ENCODE results near the gene PIP5K1B. TPM values are rescaled to one million over a fixed set of nuclear protein-coding genes. Genes with fewer than 3 reads are reported as not detected.

Gene PIP5K1B
- total and polyA plus RNA-seq, 2 donors (not counting 1 experiment from before 2014, with no cell fraction given), result under 0.01 to 0.03 TPM

DNA sequence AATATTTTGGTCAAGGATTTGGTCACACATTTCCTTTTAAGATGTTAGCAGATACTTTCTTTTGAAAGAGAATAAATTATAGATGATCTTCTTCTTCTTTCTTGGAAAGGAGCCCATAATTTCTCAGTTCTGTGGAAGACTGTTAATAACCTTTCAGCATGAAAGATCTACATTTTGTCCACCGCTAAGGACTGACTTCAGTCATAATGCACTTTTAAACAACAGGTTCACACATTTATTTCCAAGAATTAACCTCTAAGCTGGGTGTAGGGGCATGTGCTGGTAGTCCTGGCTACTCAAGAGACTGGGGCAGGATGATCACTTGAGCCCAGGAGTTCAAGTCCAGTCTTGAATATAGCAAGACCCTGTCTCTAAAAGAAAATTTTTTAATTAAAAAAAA, 215.9 kb downstream of the PIP5K1B start:
- H3K4me2 ChIP-seq (ENCODE audit: extremely low read depth, insufficient read depth, low read length), result no peak overlapping the region
- DNase-seq (ENCODE audit: low read depth in 2 of 2), result no peak
- H3K36me3 ChIP-seq (ENCODE audit: control insufficient read depth, insufficient read depth, low read length), result no peaks in the 10 kb centered on the region
- no peaks in the 10 kb centered on the region for H4K20me1 ChIP-seq (ENCODE audit: control insufficient read depth, extremely low read depth, insufficient read depth, low read length)
- no peaks in the 10 kb centered on the region for H3K9me3 ChIP-seq (ENCODE audit: control insufficient read depth, insufficient read depth, low read depth, low read length)
- H2AFZ ChIP-seq (ENCODE audit: low read length), result no peak overlapping the region
- H3K9ac ChIP-seq (ENCODE audit: insufficient read depth, low read length), result no peak overlapping the region
- no peaks in the 10 kb centered on the region for H3K4me1 ChIP-seq (ENCODE audit: control insufficient read depth, extremely low read depth, insufficient read depth, low read length)
- TF ChIP-seq EZH2 (IDR thresholded peaks at IDR 0.05; ENCODE audit: low read length, missing control alignments), result no peak
- no peak for TF ChIP-seq CTCF (conservative IDR thresholded peaks at IDR 0.05 in 1 of 2, IDR thresholded peaks at IDR 0.05 in 1 of 2; ENCODE audit: low read depth in 1 of 2, low read length in 2 of 2)
- no peaks in the 10 kb centered on the region for H3K27me3 ChIP-seq (ENCODE audit: control insufficient read depth, insufficient read depth, low read length)
- H3K27ac ChIP-seq (ENCODE audit: insufficient read depth, low read length), result no peak overlapping the region
- no peak overlapping the region for H3K4me3 ChIP-seq (replicated peaks in 1 of 4; ENCODE audit: control extremely low read depth in 1 of 4, insufficient read depth in 1 of 4, low read depth in 3 of 4, low read length in 4 of 4)
- H3K79me2 ChIP-seq (ENCODE audit: control insufficient read depth, insufficient read depth, low read length), result no peaks in the 10 kb centered on the region

- H3K36me3 ChIP-seq (ENCODE audit: control insufficient read depth, insufficient read depth, low read length), result no peaks in the 10 kb centered on the region
- H3K79me2 ChIP-seq (ENCODE audit: control insufficient read depth, insufficient read depth, low read length), result no peaks in the 10 kb centered on the region
- H3K4me2 ChIP-seq (ENCODE audit: extremely low read depth, insufficient read depth, low read length), result no peak overlapping the region
- no peaks in the 10 kb centered on the region for H3K27me3 ChIP-seq (ENCODE audit: control insufficient read depth, insufficient read depth, low read length)
- no peaks in the 10 kb centered on the region for H3K9me3 ChIP-seq (ENCODE audit: control insufficient read depth, insufficient read depth, low read depth, low read length)
- no peak overlapping the region for H3K27ac ChIP-seq (ENCODE audit: insufficient read depth, low read length)
- H2AFZ ChIP-seq (ENCODE audit: low read length), result no peak overlapping the region
- no peaks in the 10 kb centered on the region for H3K4me1 ChIP-seq (ENCODE audit: control insufficient read depth, extremely low read depth, insufficient read depth, low read length)
- DNase-seq (ENCODE audit: low read depth in 2 of 2), result no peak
- H4K20me1 ChIP-seq (ENCODE audit: control insufficient read depth, extremely low read depth, insufficient read depth, low read length), result no peaks in the 10 kb centered on the region
- H3K9ac ChIP-seq (ENCODE audit: insufficient read depth, low read length), result no peak overlapping the region
- TF ChIP-seq CTCF (conservative IDR thresholded peaks at IDR 0.05 in 1 of 2, IDR thresholded peaks at IDR 0.05 in 1 of 2; ENCODE audit: low read depth in 1 of 2, low read length in 2 of 2), result no peak
- no peak for TF ChIP-seq EZH2 (IDR thresholded peaks at IDR 0.05; ENCODE audit: low read length, missing control alignments)
- no peak overlapping the region for H3K4me3 ChIP-seq (replicated peaks in 1 of 4; ENCODE audit: control extremely low read depth in 1 of 4, insufficient read depth in 1 of 4, low read depth in 3 of 4, low read length in 4 of 4)
These were observed 218.4 kb downstream of the PIP5K1B start for GRCh38 chr9:68923480-68923879.

GRCh38 chr9:68925175-68925574, 220.1 kb downstream of the PIP5K1B start:
- Histone ChIP-seq H2AFZ (ENCODE audit: low read length) (no peak overlapping the region), H3K36me3 (ENCODE audit: control insufficient read depth, insufficient read depth, low read length) (no peaks in the 10 kb centered on the region), H3K27me3 (ENCODE audit: control insufficient read depth, insufficient read depth, low read length) (no peaks in the 10 kb centered on the region), H3K9me3 (ENCODE audit: control insufficient read depth, insufficient read depth, low read depth, low read length) (no peaks in the 10 kb centered on the region), H3K4me2 (ENCODE audit: extremely low read depth, insufficient read depth, low read length) (no peak overlapping the region), H3K27ac (ENCODE audit: insufficient read depth, low read length) (no peak overlapping the region), H3K4me1 (ENCODE audit: control insufficient read depth, extremely low read depth, insufficient read depth, low read length) (no peaks in the 10 kb centered on the region), H3K4me3 (replicated peaks in 1 of 4; ENCODE audit: control extremely low read depth in 1 of 4, insufficient read depth in 1 of 4, low read depth in 3 of 4, low read length in 4 of 4) (no peak overlapping the region), H3K79me2 (ENCODE audit: control insufficient read depth, insufficient read depth, low read length) (no peaks in the 10 kb centered on the region), H4K20me1 (ENCODE audit: control insufficient read depth, extremely low read depth, insufficient read depth, low read length) (no peaks in the 10 kb centered on the region), H3K9ac (ENCODE audit: insufficient read depth, low read length) (no peak overlapping the region)
- no peak for DNase-seq (ENCODE audit: low read depth in 2 of 2)
- TF ChIP-seq EZH2 (IDR thresholded peaks at IDR 0.05; ENCODE audit: low read length, missing control alignments) (no peak), CTCF (conservative IDR thresholded peaks at IDR 0.05 in 1 of 2, IDR thresholded peaks at IDR 0.05 in 1 of 2; ENCODE audit: low read depth in 1 of 2, low read length in 2 of 2) (no peak)

Data from fibroblast of lung (primary cell).